ENCODE results near the gene YAE1. TPM values are rescaled to one million over a fixed set of nuclear protein-coding genes. Genes with fewer than 3 reads are reported as not detected.

The YAE1 gene
- total and polyA plus RNA-seq, 2 donors (not counting 1 experiment from before 2014, with no cell fraction given): 36.3 to 39.3 TPM

DNA sequence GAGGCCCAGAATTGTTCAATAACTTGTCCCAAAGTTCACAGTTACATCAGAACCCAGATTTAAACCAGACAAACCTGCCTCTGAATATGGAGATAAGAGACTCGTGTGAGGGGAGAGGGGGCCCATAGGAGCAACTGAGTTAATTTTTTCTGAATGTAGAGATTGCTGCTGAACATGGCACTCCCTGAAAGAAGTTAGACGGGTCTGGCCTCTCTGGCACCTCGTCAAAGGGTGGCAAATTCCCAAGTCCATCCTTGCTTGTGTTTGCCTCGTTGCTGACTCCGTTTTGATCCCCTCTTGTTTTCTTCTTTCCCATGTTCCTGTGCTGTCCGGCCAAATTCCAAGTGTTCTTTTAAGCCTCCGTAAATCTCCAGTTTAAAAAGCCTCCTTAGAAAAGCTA is 35.2 kb upstream of the YAE1 start:
- Histone ChIP-seq H2AFZ (ENCODE audit: low read length) (no peak overlapping the region), H3K4me3 (replicated peaks in 1 of 4; ENCODE audit: control extremely low read depth in 1 of 4, insufficient read depth in 1 of 4, low read depth in 3 of 4, low read length in 4 of 4) (no peak overlapping the region), H3K9me3 (ENCODE audit: control insufficient read depth, insufficient read depth, low read depth, low read length) (no peaks in the 10 kb centered on the region), H3K9ac (ENCODE audit: insufficient read depth, low read length) (no peak overlapping the region), H3K4me2 (ENCODE audit: extremely low read depth, insufficient read depth, low read length) (no peak overlapping the region), H3K27me3 (ENCODE audit: control insufficient read depth, insufficient read depth, low read length) (peaks cover 3% of the 10 kb centered on the region), H3K27ac (ENCODE audit: insufficient read depth, low read length) (no peak overlapping the region), H3K36me3 (ENCODE audit: control insufficient read depth, insufficient read depth, low read length) (no peaks in the 10 kb centered on the region), H4K20me1 (ENCODE audit: control insufficient read depth, extremely low read depth, insufficient read depth, low read length) (no peaks in the 10 kb centered on the region), H3K79me2 (ENCODE audit: control insufficient read depth, insufficient read depth, low read length) (no peaks in the 10 kb centered on the region), H3K4me1 (ENCODE audit: control insufficient read depth, extremely low read depth, insufficient read depth, low read length) (no peaks in the 10 kb centered on the region)
- TF ChIP-seq, protein P1, sequence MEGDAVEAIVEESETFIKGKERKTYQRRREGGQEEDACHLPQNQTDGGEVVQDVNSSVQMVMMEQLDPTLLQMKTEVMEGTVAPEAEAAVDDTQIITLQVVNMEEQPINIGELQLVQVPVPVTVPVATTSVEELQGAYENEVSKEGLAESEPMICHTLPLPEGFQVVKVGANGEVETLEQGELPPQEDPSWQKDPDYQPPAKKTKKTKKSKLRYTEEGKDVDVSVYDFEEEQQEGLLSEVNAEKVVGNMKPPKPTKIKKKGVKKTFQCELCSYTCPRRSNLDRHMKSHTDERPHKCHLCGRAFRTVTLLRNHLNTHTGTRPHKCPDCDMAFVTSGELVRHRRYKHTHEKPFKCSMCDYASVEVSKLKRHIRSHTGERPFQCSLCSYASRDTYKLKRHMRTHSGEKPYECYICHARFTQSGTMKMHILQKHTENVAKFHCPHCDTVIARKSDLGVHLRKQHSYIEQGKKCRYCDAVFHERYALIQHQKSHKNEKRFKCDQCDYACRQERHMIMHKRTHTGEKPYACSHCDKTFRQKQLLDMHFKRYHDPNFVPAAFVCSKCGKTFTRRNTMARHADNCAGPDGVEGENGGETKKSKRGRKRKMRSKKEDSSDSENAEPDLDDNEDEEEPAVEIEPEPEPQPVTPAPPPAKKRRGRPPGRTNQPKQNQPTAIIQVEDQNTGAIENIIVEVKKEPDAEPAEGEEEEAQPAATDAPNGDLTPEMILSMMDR (conservative IDR thresholded peaks at IDR 0.05 in 1 of 2, IDR thresholded peaks at IDR 0.05 in 1 of 2; ENCODE audit: low read depth in 1 of 2, low read length in 2 of 2): no peak
- no peak for TF ChIP-seq EZH2 (IDR thresholded peaks at IDR 0.05; ENCODE audit: low read length, missing control alignments)
- DNase-seq (ENCODE audit: low read depth in 2 of 2): no peak

DNA sequence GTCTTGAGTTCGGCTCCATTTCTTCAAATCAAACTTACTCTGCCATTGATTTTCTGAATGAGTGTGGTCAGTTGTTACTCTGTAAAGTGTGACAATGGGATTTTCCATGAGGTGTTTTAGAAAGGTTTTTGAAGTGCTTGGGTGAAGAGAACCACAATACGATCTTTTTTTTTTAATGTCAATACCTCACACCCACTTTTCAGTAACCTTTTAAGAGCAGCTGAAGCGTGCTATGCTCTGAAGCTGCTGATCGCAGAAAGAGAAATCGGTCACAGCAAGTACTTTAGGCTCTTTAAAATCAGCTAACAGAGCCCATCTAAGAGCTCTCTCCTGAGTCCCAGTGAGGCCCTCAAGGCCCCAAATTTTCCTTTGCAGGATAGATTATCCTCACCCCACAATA is 34.4 kb upstream of the YAE1 start:
- H3K9ac ChIP-seq (ENCODE audit: insufficient read depth, low read length): no peak overlapping the region
- TF ChIP-seq EZH2 (IDR thresholded peaks at IDR 0.05; ENCODE audit: low read length, missing control alignments): no peak
- TF ChIP-seq, protein P1 (conservative IDR thresholded peaks at IDR 0.05 in 1 of 2, IDR thresholded peaks at IDR 0.05 in 1 of 2; ENCODE audit: low read depth in 1 of 2, low read length in 2 of 2): no peak
- H3K27ac ChIP-seq (ENCODE audit: insufficient read depth, low read length): no peak overlapping the region
- peaks cover 3% of the 10 kb centered on the region for H3K27me3 ChIP-seq (ENCODE audit: control insufficient read depth, insufficient read depth, low read length)
- H3K79me2 ChIP-seq (ENCODE audit: control insufficient read depth, insufficient read depth, low read length): no peaks in the 10 kb centered on the region
- H3K4me1 ChIP-seq (ENCODE audit: control insufficient read depth, extremely low read depth, insufficient read depth, low read length): no peaks in the 10 kb centered on the region
- no peak for DNase-seq (ENCODE audit: low read depth in 2 of 2)
- H4K20me1 ChIP-seq (ENCODE audit: control insufficient read depth, extremely low read depth, insufficient read depth, low read length): no peaks in the 10 kb centered on the region
- H2AFZ ChIP-seq (ENCODE audit: low read length): no peak overlapping the region
- H3K4me3 ChIP-seq (replicated peaks in 1 of 4; ENCODE audit: control extremely low read depth in 1 of 4, insufficient read depth in 1 of 4, low read depth in 3 of 4, low read length in 4 of 4): no peak overlapping the region
- no peaks in the 10 kb centered on the region for H3K36me3 ChIP-seq (ENCODE audit: control insufficient read depth, insufficient read depth, low read length)
- no peak overlapping the region for H3K4me2 ChIP-seq (ENCODE audit: extremely low read depth, insufficient read depth, low read length)
- no peaks in the 10 kb centered on the region for H3K9me3 ChIP-seq (ENCODE audit: control insufficient read depth, insufficient read depth, low read depth, low read length)

DNA sequence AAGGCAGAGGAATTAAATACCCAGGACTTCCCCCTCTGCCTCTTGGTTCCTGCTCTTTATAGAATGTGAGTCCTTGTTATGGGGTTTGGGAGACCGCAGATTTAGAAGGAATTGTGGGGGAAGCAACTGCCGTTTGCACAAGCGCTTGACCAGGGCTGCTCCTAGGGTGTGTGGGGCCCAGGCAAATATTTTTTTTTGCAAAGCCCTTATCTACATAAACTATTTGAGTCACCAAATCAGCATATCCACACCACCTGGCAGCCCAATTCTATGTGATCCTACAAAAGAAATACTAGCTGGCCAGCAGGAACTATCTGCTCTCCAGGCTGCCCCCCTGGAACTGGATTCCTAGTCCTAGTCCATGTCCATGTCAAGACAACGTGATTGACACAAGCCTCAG is 33.4 kb upstream of the YAE1 start:
- Histone ChIP-seq H3K27ac (ENCODE audit: insufficient read depth, low read length) (no peak overlapping the region), H3K9ac (ENCODE audit: insufficient read depth, low read length) (no peak overlapping the region), H3K4me3 (replicated peaks in 1 of 4; ENCODE audit: control extremely low read depth in 1 of 4, insufficient read depth in 1 of 4, low read depth in 3 of 4, low read length in 4 of 4) (no peak overlapping the region), H4K20me1 (ENCODE audit: control insufficient read depth, extremely low read depth, insufficient read depth, low read length) (no peaks in the 10 kb centered on the region), H3K9me3 (ENCODE audit: control insufficient read depth, insufficient read depth, low read depth, low read length) (no peaks in the 10 kb centered on the region), H3K4me1 (ENCODE audit: control insufficient read depth, extremely low read depth, insufficient read depth, low read length) (no peaks in the 10 kb centered on the region), H3K36me3 (ENCODE audit: control insufficient read depth, insufficient read depth, low read length) (no peaks in the 10 kb centered on the region), H2AFZ (ENCODE audit: low read length) (no peak overlapping the region), H3K4me2 (ENCODE audit: extremely low read depth, insufficient read depth, low read length) (no peak overlapping the region), H3K27me3 (ENCODE audit: control insufficient read depth, insufficient read depth, low read length) (peaks cover 3% of the 10 kb centered on the region), H3K79me2 (ENCODE audit: control insufficient read depth, insufficient read depth, low read length) (no peaks in the 10 kb centered on the region)
- no peak for DNase-seq (ENCODE audit: low read depth in 2 of 2)
- TF ChIP-seq, protein P1 (conservative IDR thresholded peaks at IDR 0.05 in 1 of 2, IDR thresholded peaks at IDR 0.05 in 1 of 2; ENCODE audit: low read depth in 1 of 2, low read length in 2 of 2): no peak
- no peak for TF ChIP-seq EZH2 (IDR thresholded peaks at IDR 0.05; ENCODE audit: low read length, missing control alignments)

Measured in fibroblast of lung (primary cell).